HepG2 (cell line): ENCODE data around the gene AP4E1. TPM values are rescaled to one million over a fixed set of nuclear protein-coding genes. Genes with fewer than 3 reads are reported as not detected.

Experiments
- ATAC-seq: fragments of 200-7000 bp; cut with Tn5 transposase; 3 replicates; pipeline ENCODE4 v1.9.1; 2020; ENCODE audit warnings: mild to moderate bottlenecking, moderate library complexity
- BruUV-seq: library from RNA; stranded (reverse); fragments of 400-500 nt; replicated peaks from 2 replicates; lab custom pipeline; 2021; lab: Mats Ljungman, UMichigan
- CTCF ChIA-PET: fragments of 300-600 bp; formaldehyde crosslinking; extraction: SDS; loops from one replicate; lab custom pipeline; 2021; ENCODE audit warnings: low total read pairs, inconsistent platforms, low intra/inter-chr PET ratio; lab: Yijun Ruan, JAX
- POLR2A ChIA-PET: fragments of 350-600 bp; sonication (Branson Sonifier 250); formaldehyde crosslinking; loops from one replicate; lab custom pipeline; 2020; ENCODE audit warnings: antibody characterized with exemption, inconsistent platforms; lab: Yijun Ruan, JAX
- DNase-seq: peaks from one replicate; pipeline ENCODE4 v3.0.0-alpha.2; 2015; ENCODE audit warnings: low spot score
- FAIRE-seq: peaks from 3 replicates; lab custom pipeline; 2011; peaks lifted over from hg19 to GRCh38; lab: Jason Lieb, UNC
- H2AFZ ChIP-seq: one replicate; pipeline ENCODE4 v1.6.1; 2011; ENCODE audit warnings: low read length, inconsistent platforms
- H3K27ac ChIP-seq: fragments of 300-600 bp; 3 replicates; pipeline ENCODE4 v1.8.0; 2011; ENCODE audit warnings: mixed run types, mild to moderate bottlenecking, mixed read lengths, low read length, inconsistent platforms; ENCODE audit not compliant: insufficient read depth; ENCODE audit errors: extremely low read length
- H3K27me3 ChIP-seq, 2 experiments: fragments of 200-600 bp in 1 of 2; 2 replicates in 1 of 2; 3 replicates in 1 of 2; pipeline versions ENCODE4 v1.6.0 to v1.8.0; 2011; ENCODE audit warnings: low read length in 2 of 2, mild to moderate bottlenecking in 2 of 2, moderate library complexity in 2 of 2, inconsistent platforms in 1 of 2; ENCODE audit not compliant: insufficient read depth in 2 of 2, control insufficient read depth in 1 of 2
- H3K36me3 ChIP-seq, 2 experiments: fragments of 200-600 bp in 1 of 2; replicated peaks in 1 of 2; 2 replicates in 1 of 2; 3 replicates in 1 of 2; pipeline versions ENCODE4 v1.5.1 to v1.8.0; 2011; ENCODE audit warnings: low read length in 2 of 2, inconsistent platforms in 1 of 2; ENCODE audit not compliant: insufficient read depth in 2 of 2, control insufficient read depth in 1 of 2
- H3K4me1 ChIP-seq: 2 replicates; pipeline ENCODE4 v1.5.1; 2012; ENCODE audit warnings: low read length, inconsistent platforms; ENCODE audit not compliant: insufficient read depth
- H3K4me2 ChIP-seq: 2 replicates; pipeline ENCODE4 v1.6.0; 2011; ENCODE audit warnings: low read depth, low read length, inconsistent platforms
- H3K4me3 ChIP-seq, 3 experiments: fragments of 200-600 bp in 1 of 3; sonication (generic), shearing (Covaris generic) in 1 of 3; replicated peaks in 1 of 3; 2 replicates each; pipeline ENCODE4 v1.5.1; 2011 to 2016; ENCODE audit warnings: low read length in 3 of 3, inconsistent platforms in 2 of 3, low read depth in 2 of 3, mild to moderate bottlenecking in 2 of 3, control low read depth in 1 of 3, mixed read lengths in 1 of 3; ENCODE audit not compliant: insufficient read depth in 1 of 3
- H3K79me2 ChIP-seq: one replicate; pipeline ENCODE4 v1.6.1; 2011; ENCODE audit warnings: low read length, inconsistent platforms; ENCODE audit not compliant: insufficient read depth
- H3K9ac ChIP-seq: 2 replicates; pipeline ENCODE4 v1.6.0; 2011; ENCODE audit warnings: mild to moderate bottlenecking, low read depth, low read length, inconsistent platforms; ENCODE audit not compliant: insufficient read depth
- H3K9me3 ChIP-seq: 2 replicates; pipeline ENCODE4 v1.5.1; 2012; ENCODE audit warnings: mild to moderate bottlenecking, low read length
- H4K20me1 ChIP-seq: 2 replicates; pipeline ENCODE4 v1.6.0; 2011; ENCODE audit warnings: inconsistent platforms, mild to moderate bottlenecking, low read length, moderate library complexity; ENCODE audit not compliant: insufficient read depth
- ATF2 ChIP-seq: sonication (generic); formaldehyde crosslinking; IDR thresholded peaks from 2 replicates; pipeline ENCODE4 v1.4.0; 2020; ENCODE audit warnings: missing genetic modification reagents
- CSRNP1 ChIP-seq: sonication (generic); formaldehyde crosslinking; IDR thresholded peaks from 2 replicates; pipeline ENCODE4 v1.8.1; 2023; ENCODE audit warnings: mild to moderate bottlenecking, missing genetic modification reagents
- HNRNPH1 ChIP-seq: fragments of 200-400 bp; formaldehyde crosslinking; optimal IDR thresholded peaks from 2 replicates; pipeline ENCODE3; 2017; ENCODE audit warnings: mild to moderate bottlenecking, low read depth, low read length
- KLF16 ChIP-seq, 2 experiments: sonication (generic) in 1 of 2; formaldehyde crosslinking in 1 of 2; IDR thresholded peaks; 2 replicates each; pipeline versions ENCODE4 v1.6.1 to v1.8.0; 2016 to 2023; ENCODE audit warnings: missing genetic modification reagents in 2 of 2, missing compliant biosample characterization in 1 of 2
- NCOA2 ChIP-seq: sonication (generic); formaldehyde crosslinking; IDR thresholded peaks from 2 replicates; pipeline ENCODE4 v1.8.0; 2022; ENCODE audit warnings: inconsistent platforms
- PAF1 ChIP-seq: IDR thresholded peaks from 2 replicates; pipeline ENCODE4 v1.6.1; 2016; ENCODE audit warnings: missing genetic modification reagents, missing compliant biosample characterization
- SCMH1 ChIP-seq: sonication (generic); formaldehyde crosslinking; IDR thresholded peaks from 2 replicates; pipeline ENCODE4 v1.9.0; 2021; ENCODE audit warnings: missing genetic modification reagents, mild to moderate bottlenecking, borderline replicate concordance
- SMARCE1 ChIP-seq: fragments of 450-650 bp; IDR thresholded peaks from 2 replicates; pipeline ENCODE4 v1.6.1; 2017; ENCODE audit warnings: borderline replicate concordance
- ZNF329 ChIP-seq: sonication (generic); formaldehyde crosslinking; IDR thresholded peaks from 2 replicates; pipeline ENCODE4 v1.9.0; 2021; ENCODE audit warnings: low read depth, mild to moderate bottlenecking, missing genetic modification reagents
- ZNF44 ChIP-seq: sonication (generic); formaldehyde crosslinking; IDR thresholded peaks from 2 replicates; pipeline ENCODE4 v1.5.1; 2020; ENCODE audit warnings: mild to moderate bottlenecking, missing genetic modification reagents
- ZNF547 ChIP-seq: sonication (generic); formaldehyde crosslinking; IDR thresholded peaks from 2 replicates; pipeline ENCODE4 v1.5.1; 2020; ENCODE audit warnings: mild to moderate bottlenecking, missing genetic modification reagents
- ZNF710 ChIP-seq: sonication (generic); formaldehyde crosslinking; IDR thresholded peaks from 2 replicates; pipeline ENCODE4 v1.5.0; 2020; ENCODE audit warnings: mild to moderate bottlenecking, missing genetic modification reagents, borderline replicate concordance
- WGBS: methylation state at CpG from one replicate; pipeline ENCODE4 v1.1.6; 2017; ENCODE audit warnings: low lambda C conversion rate; 5-methylcytosine and 5-hydroxymethylcytosine counted together
- in situ Hi-C: cut with HindIII; loops from 2 replicates; pipeline ENCODE4 v1.10.0; 2017; ENCODE audit warnings: low pct_unique_long_range_greater_than_20kb; ENCODE audit not compliant: extremely low pct_ligation_motif_present
- intact Hi-C: fragments of 100-400 bp; cut with micrococcal nuclease; formaldehyde crosslinking; loops from one replicate; pipeline ENCODE4 v1.10.0; 2022; ENCODE audit not compliant: unreplicated experiment
- polyA plus RNA-seq, 8 experiments: library from polyadenylated mRNA; depleted of rRNA in 3 of 8; stranded (reverse) in 7 of 8; unstranded in 1 of 8; fragments of >200 nt; fragmentation: Illumina TruSeq in 4 of 8; extraction: Trizol in 4 of 8; gene quantifications; 2 replicates each; pipeline versions ENCODE4 v1.2.1 to v1.2.3, GENCODE V29; 2011 to 2016; ENCODE audit warnings: low read depth in 4 of 8, missing spikeins in 1 of 8, mixed read lengths in 1 of 8; ENCODE audit not compliant: insufficient read depth in 1 of 8
- total RNA-seq, 5 experiments: library from RNA; depleted of rRNA; stranded (reverse); fragments of >200 nt; fragmentation: Illumina TruSeq; extraction: Trizol; gene quantifications; 2 replicates each; pipeline ENCODE4 v1.2.3, GENCODE V29; 2016; ENCODE audit warnings: low read depth in 1 of 5

The AP4E1 gene
- total and polyA plus RNA-seq, 2 of the 13 experiments (the other 11 are each of a cell fraction or from before 2014, with no cell fraction given), result 2.2 to 7.8 TPM

- TF ChIP-seq KLF16 (CRISPR knock-in tag; IDR thresholded peaks at IDR 0.05), result no peak
- TF ChIP-seq, all 625 proteins: peak for 0
- no peak overlapping the region for H2AFZ ChIP-seq
- H3K9ac ChIP-seq, result no peak overlapping the region
- no peaks in the 10 kb centered on the region for H4K20me1 ChIP-seq
- in situ Hi-C loops (no loop called here), intact Hi-C loops (no loop called here)
- ChIA-PET POLR2A (no interaction called here), CTCF (no interaction called here)
- no peaks in the 10 kb centered on the region for H3K79me2 ChIP-seq
- 54% methylated on average over 5 of the region's 5 CpGs for WGBS
- no peaks in the 10 kb centered on the region for H3K4me1 ChIP-seq
- no peak overlapping the region for H3K4me2 ChIP-seq
- H3K36me3 ChIP-seq, result no peaks in the 10 kb centered on the region
- no peaks in the 10 kb centered on the region for H3K9me3 ChIP-seq
- no TSS peak for BruUV-seq
- FAIRE-seq, result no peak
- DNase-seq, result no peak
- no peak for ATAC-seq
- no peak overlapping the region for H3K27ac ChIP-seq
- no peaks in the 10 kb centered on the region; a peak in 1 of 5 replicates for H3K27me3 ChIP-seq
- H3K4me3 ChIP-seq, result no peak overlapping the region
These were observed 42.7 kb upstream of the AP4E1 start for GRCh38 chr15:50865515-50866353.

- ATAC-seq (no peak), FAIRE-seq (no peak), DNase-seq (no peak)
- no peak overlapping the region for H3K4me2 ChIP-seq
- H3K4me3 ChIP-seq, result no peak overlapping the region
- POLR2A ChIA-PET, result no interaction called here
- no peaks in the 10 kb centered on the region for H3K36me3 ChIP-seq
- no peaks in the 10 kb centered on the region for H4K20me1 ChIP-seq
- H3K4me1 ChIP-seq, result peaks cover 16% of the 10 kb centered on the region; the same call in 1 of the 2 replicates
- no peaks in the 10 kb centered on the region for H3K9me3 ChIP-seq
- H3K79me2 ChIP-seq, result no peaks in the 10 kb centered on the region
- no peak overlapping the region for H3K9ac ChIP-seq
- CTCF ChIA-PET, result no interaction called here
- intact Hi-C loops (no loop called here), in situ Hi-C loops (no loop called here)
- H3K27ac ChIP-seq, result no peak overlapping the region
- 16% methylated on average over 1 of the region's 1 CpG for WGBS
- no peak overlapping the region for H2AFZ ChIP-seq
- 0 out of 5 replicates have a peak, but pooled peaks cover 0 to 5% of the 10 kb centered on the region in 2 experiments for H3K27me3 ChIP-seq
- no TSS peak for BruUV-seq
- TF ChIP-seq SCMH1 (CRISPR knock-in tag) (no peak), CSRNP1 (CRISPR knock-in tag) (no peak), KLF16 (CRISPR knock-in tag; IDR thresholded peaks at IDR 0.05) (no peak), SMARCE1 (no peak), ZNF329 (CRISPR knock-in tag) (no peak), ZNF710 (no peak), ZNF44 (CRISPR knock-in tag) (no peak), ATF2 (CRISPR knock-in tag) (no peak), PAF1 (CRISPR knock-in tag) (no peak), ZNF547 (CRISPR knock-in tag) (no peak), HNRNPH1 (no peak), NCOA2 (CRISPR knock-in tag) (no peak)
These were observed 36.7 kb upstream of the AP4E1 start for GRCh38 chr15:50871832-50872231.
